ENCODE results near the gene CNTN5.

The CNTN5 gene

DNA sequence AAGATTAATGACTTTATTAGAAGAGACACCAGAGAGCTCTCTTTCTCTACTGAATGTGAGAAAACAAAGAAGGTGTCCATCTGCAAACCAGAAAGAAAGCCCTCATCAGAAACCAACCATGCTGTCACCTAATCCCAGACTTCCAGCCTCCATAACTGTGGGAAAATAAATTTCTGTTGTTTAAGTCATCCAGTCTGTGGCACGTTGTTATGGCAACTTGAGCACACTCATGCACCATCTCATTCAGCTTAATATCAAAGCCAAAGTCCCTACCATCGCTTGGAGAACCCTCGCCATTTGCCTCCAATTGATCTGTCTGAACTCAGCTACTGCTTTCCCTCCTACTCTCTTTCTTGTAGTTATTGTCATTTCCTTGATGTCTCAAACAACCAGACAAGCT is 900.2 kb downstream of the CNTN5 start:
- DNase-seq (ENCODE audit: low read depth) = no peak

DNA sequence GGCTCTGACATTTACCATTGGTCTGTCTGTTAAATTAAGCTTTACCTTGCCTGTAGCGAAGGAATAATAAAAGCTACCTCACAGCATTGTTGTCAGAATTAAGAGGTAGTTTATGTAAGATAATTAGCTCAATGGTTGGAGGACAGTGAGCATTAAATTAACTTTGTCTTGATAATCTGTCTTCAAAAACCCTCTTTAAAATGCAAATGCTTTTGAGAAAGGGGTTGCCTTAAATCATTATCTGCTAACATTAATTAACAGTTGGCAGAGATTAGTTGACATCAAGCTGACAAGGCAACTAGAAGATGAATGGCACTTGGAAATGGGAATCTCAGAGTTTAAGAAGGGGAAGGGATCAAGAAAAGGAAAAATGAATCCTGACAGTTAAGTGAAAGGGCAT is 905.2 kb downstream of the CNTN5 start:
- DNase-seq (ENCODE audit: low read depth) = no peak

DNA sequence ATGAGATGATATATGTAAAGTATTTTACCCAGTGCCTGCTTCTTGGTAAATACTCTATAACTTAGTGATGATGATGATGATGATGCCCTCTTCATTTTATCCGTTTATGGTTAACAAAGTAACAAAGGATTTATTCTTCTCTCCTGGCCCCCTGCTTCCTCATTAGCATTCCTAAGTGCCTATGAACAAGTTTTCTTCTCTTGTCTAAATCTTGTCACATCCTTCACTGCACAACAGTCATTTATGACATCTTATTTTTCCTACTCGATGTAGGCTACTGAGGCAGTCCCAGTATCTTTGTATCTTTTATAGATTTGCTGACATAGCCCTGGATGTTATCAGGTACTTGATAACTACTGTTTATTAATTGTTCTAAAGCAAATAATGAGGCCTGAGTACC is 911.9 kb downstream of the CNTN5 start:
- no peak for DNase-seq (ENCODE audit: low read depth)

DNA sequence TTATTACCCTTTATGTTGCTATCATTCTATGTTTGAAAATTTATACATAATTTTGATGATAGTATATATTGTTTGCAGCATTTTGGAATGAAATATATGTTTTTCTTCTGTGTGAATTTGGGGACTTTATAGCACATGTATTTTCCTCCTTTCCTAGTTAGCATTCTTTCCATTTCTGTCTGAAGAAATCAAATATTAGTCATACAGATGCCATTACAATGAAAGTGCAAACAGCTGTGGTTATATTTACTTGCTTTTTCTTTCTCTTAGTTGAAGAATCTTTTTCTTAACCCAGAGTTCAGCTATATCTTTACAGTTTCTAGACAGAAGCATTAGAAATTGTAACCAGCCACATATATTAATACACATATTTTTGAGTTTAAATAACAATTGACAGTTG is 913.3 kb downstream of the CNTN5 start:
- no peak for DNase-seq (ENCODE audit: low read depth)

DNA sequence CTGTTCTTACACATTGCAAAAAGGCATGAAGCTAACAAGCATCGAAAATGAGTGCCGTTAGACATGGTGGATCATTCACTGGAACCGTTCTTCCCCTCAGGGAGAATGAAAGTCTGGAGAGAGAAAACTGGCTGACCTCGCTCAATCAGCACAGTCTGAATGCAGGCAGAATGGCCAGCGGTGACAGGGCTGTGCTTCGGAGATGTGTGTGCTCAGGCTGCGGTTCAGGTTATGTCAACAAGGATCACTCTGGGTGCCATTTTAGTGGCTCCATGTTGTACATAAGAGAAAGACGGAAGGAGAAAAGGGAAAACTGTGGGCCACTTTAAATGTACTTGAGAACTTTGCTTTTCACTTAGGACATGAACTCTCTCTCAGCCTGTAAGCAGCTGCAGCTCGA is 916.6 kb downstream of the CNTN5 start:
- no peak for DNase-seq (ENCODE audit: low read depth)

DNA sequence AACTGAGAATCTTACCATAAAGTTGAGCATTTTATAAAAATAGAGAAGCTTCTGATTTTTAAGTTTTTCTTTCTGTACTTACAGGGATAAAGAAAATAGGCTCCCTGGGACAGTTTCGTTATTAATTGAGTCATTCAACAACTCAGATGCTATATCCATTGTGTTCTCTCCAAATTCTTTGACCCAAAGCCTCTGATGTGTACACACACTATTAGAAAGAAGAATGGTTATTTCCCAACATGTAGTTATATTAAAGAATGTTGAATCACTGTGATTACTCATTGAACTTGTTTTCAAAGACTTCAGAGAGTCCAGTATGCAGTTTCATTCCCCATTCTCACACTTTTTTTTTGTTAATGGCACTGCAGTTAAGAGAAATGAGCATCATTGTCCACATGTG is 932.1 kb downstream of the CNTN5 start:
- no peak for DNase-seq (ENCODE audit: low read depth)

DNA sequence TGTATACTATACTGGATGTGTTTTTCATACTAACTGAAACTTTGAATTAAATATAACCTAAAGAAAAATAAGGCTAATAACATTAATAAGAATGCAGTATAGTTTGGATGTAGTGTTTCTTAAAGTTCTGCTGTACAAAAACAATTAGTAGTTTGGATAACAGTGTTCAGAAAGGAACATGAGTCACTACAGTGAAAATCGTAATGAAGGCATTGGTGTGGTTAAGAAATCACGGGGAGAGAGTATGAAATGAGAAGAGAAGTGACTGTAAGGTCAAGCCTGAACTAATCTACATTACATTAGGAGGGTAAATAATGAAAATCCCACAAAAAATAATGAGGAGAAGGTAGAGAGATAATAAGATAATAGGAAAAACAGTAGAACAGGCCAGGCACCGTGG is 939.8 kb downstream of the CNTN5 start:
- no peak for DNase-seq (ENCODE audit: low read depth)

DNA sequence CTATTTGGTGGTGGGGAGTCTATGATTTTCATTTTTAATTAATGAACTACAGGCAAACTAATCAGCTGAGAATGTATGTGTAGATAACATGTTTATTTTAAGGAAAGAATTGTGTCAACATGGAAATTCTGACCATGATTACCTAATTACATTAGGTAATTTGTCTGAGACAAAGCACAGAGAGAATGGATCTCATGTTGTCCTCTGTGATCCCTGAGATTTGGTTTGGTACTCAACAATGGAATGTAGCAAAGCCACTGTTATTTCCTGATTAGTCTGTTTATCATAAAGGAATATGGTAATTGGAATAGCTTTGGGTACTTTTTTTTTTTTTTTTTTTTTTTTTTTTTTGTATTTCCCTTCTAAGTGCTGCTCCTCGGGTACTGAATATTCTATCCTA is 947.6 kb downstream of the CNTN5 start:
- no peak for DNase-seq (ENCODE audit: low read depth)

DNA sequence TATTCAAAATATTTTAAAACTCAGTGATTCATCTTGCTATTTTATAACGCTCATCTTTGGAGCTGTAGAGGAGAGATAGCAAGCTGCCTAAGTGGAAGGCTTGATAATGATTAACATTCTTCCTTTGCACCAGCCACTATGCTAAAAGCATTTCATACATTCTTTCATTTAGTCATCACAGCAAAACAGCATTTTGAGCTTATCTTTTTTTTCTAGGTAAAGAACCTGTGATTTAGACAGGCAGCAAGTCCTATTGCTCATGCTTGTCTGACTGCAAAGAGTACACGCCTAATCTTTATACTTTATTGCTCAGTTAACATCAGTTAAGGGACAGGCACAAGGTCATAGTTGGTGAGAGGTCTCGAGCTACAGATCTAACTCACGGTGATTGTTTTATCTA is 953.2 kb downstream of the CNTN5 start:
- no peak for DNase-seq (ENCODE audit: low read depth)

DNA sequence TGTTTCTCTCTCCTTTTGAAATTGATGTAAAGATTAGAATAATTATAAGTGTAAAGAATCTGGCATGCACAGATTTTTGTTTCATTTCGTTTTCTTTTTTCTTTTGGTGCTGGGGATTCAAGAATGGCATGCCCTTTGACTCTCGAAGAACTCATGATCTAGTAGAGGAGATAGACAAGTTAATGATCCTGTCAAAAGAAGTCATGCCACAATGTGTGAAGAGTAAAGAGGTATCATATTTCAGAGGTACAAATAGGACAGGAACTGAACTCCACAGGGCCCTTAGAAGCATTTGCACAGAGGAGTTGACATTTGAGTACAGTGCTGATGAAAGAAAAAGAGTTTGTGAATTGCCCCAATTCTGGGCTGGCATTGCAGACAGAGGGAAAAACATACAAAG is 958.3 kb downstream of the CNTN5 start:
- DNase-seq (ENCODE audit: low read depth) = no peak

DNA sequence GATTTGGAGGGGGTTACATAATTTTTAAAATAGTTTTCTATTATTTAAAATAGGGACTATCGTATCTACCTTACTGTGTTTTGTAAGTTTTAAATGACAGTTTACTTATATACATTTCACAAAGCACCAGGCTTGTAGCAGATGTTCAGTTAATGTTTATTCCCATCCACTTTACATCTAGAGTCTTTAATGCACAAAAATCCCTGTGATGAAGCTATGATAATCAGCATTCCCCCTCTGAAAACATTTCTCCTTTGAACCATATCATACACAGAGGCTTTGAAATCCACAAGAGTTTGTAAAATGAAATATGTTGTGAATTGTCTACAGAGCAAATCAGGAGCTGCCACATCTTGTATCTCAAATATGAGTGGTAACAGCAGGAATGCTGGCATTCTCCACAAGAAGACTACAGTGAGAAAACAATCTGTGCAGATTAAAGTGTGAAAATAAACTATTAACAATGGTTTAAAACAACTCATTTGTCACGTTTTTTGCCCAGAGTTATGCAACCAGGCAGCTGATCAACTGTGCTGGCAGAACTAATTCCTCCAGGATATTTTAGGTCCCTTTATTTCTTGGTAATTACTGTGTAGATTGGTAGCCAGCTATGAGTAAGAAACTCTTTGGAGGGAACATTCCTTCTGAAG is 967.2 kb downstream of the CNTN5 start:
- DNase-seq (ENCODE audit: low read depth) = no peak

DNA sequence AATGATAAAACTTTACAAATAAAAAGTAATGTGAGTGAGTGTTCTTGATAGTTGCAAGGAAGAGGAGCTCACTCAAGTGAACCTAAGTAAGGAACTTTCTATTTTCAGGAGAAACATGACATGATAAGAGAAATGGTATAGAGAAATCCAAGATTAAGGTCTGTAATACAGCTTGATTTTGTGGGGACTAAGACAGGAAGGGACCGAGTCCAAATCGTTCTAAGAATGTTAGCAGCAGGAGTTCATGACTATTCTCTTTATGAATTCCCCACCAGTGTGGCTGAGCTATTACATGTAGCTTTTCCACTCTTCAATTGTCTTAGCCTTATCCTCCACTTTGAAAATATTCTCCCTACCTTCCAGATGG is 967.7 kb downstream of the CNTN5 start:
- DNase-seq (ENCODE audit: low read depth) = no peak

DNA sequence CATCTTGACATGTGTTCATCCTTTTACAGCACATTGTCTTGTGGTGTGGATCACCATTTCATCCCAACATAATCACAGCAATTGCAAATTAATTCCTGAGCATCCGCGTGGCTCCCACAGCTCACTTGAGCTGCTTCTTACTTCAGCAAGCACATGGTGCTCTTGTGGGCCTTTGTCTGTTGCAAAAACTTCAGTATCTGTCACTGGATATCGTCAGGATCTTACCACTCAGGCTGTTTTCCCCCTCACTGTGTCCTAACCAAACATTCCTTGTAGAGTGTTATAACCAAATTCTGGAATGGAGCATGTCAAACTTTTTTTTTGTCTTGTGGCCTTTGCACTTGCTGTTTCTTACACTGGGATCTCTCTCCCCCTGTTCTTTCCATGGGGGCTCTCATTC is 983.2 kb downstream of the CNTN5 start:
- no peak for DNase-seq (ENCODE audit: low read depth)

DNA sequence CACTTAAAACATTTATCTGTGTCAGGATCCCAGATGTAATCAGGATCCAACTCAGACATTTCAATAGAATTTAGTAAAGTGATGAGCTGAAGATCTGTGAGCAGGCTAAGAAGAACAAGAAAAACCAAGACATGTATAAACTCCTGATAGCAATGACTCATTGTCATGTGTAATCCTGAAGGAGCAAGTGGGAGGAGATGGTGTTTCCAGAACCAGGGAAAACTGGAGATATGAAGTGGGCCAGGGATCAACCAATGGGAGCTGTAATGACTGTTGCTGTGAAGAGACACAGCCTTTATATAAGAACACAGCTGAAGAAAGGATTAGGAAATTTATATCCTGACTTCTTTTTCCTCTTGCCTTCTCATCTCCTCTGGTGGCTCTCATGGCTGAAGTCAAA is 983.8 kb downstream of the CNTN5 start:
- DNase-seq (ENCODE audit: low read depth) = no peak

DNA sequence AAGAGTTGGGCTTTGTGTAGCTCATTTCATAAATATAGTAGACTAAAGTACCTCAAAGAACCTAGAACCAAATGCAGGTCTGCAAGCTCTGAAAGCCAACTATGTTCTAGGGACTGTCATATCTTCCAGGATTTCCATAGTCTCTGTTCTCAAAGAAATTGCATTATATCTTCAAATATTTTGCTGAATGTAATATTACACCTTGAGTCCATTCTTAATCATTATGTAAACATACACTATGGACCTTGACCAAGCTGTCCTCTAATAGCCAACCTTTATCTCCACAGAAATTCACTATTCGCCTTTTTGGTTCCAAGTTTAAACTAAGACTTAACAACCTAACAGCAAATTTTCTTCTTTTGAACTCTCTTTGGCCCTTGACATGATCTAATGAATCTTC is 987.7 kb downstream of the CNTN5 start:
- DNase-seq (ENCODE audit: low read depth) = no peak

DNA sequence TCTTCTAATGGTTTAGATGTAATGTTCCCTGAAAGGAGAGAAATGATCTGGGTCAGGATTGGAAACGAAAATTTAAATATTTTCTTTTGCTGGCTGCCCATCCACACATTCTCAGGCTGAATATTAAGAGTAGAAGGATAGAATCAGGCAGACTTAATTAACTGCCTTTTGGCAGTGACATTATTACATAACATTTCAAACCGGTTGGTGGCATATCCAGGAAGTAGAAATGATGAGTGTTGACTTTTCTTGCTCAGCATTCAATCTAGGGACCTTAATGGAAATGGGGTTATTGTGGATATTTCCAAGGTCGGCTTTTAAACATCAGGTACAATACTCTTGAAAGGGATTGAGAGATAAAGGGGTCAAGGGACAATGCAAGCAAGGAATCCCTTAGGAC is 989.0 kb downstream of the CNTN5 start:
- DNase-seq (ENCODE audit: low read depth) = no peak

DNA sequence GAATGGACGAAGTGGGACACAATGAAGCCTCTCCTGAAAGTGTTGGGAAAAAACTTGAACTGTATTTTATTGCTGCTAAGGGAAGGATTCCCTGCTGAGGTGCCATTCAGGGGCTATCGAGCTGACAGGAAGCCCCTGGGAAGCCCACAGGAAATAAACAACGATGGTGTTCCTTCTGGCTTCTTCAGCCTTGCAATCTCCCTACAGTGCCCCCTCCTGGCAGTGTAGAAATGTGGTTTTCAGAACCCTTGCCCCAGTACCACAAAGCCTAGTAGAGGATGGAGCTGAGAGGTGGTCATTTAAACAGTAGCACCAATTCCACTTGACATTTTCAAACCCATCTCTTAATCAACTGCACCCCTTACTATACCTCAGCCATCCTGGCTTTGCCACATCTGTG is 989.6 kb downstream of the CNTN5 start:
- no peak for DNase-seq (ENCODE audit: low read depth)

DNA sequence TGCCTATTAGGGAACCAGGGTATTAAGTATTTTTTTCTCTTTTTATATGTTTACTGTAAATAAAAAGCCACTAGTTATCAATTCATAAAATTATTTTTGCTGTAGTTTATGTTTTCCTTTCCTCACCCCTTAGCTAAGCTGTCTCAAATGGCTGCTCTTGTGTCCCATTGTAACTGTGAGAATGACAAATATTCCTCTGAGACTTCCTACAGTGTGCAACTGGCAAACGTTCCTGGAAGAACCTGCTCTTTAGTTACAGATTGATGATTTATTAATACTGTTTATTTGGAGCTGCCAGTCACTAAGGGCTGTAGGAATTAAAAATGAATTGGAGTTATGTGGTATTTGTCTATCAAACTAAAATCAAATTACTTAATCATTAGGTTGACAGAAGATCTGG is 990.9 kb downstream of the CNTN5 start:
- DNase-seq (ENCODE audit: low read depth) = no peak

DNA sequence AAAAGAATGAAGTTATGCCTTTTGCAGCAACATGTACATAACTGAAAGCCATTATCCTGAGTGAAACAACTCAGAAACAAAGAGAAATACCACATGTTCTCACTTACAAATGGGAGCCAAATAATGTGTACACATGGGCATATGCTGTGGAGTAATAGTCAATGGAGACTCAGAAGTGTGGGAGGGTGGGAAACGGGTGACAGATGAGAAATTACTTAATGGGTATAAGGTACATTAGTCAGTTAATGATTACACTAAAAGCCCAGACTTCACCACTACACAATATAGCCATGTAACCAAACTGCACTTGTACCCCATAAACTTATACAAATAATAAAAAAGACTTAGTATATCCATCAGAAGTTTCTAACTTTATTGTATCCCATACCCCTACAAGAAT is 992.3 kb downstream of the CNTN5 start:
- DNase-seq (ENCODE audit: low read depth) = no peak

DNA sequence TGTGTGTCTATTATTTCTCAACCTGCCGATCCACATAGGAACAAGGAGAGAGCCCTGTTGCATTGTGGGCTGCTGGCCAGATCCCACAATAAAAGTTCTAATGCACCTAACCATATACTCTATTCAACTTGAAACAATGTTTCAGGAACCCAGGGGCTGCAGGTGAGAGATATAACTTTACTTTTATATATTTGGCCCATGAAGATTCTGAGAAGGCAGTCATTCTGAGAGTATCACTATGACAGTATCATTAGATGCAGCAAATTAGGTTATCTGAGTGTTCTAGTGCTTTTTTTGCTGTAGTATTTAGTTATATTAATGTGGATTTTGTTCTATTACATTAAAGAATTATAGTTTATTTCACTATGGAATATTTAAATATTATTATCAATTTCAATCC is 1011.2 kb downstream of the CNTN5 start:
- DNase-seq (ENCODE audit: low read depth) = no peak

DNA sequence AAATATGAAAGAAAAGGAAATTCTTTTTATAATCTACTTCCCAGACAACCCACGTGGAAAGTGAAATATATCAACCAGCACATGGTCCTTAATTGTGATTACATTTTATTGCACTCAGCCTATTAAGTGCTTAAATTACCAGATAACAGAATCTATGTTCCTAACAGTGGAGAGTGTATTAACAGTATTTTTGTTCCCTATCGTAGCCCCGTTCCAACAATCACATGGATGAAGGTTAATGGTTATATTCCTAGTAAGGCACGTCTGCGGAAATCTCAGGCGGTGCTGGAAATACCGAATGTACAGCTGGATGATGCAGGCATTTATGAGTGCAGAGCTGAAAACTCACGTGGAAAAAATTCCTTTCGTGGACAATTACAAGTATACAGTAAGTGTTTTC is 1040.3 kb downstream of the CNTN5 start:
- DNase-seq (ENCODE audit: low read depth) = no peak

DNA sequence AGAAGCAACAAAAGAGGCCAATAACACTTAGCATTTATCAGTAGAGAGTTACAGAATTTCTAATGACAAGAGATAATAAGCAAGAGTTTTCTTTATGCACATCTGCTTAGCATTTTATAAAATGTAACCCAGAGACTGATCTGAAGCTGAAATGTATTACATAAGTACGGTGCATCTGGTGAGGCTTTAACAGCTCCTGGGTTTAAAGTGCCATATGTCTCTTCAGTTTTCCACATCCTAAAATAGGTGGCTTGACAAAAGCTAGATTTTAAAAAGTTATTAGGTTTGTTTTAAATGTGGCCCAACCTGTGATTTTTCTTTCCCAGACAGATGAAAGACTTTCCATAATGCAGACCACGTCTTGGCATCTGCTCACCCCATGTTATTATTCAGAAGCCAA is 1045.7 kb downstream of the CNTN5 start:
- DNase-seq (ENCODE audit: low read depth) = no peak

DNA sequence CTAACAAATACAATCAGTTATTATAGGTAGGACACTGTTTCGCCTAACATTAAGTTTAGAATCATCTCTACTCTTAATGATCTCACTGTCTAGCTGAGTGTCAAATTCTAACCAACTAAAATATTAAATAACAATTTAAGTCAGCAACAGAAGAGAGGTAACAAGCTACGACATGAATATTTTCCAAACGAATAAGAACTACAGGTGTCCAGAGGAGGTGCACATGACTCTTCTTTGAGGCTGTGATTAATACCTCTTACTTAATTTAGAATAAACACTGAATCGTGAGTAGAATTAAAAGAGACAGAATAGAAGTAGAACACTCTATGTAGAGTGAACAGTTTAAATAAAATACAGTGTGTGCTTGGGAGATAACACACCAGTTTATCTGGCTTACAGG is 1047.4 kb downstream of the CNTN5 start:
- no peak for DNase-seq (ENCODE audit: low read depth)

DNA sequence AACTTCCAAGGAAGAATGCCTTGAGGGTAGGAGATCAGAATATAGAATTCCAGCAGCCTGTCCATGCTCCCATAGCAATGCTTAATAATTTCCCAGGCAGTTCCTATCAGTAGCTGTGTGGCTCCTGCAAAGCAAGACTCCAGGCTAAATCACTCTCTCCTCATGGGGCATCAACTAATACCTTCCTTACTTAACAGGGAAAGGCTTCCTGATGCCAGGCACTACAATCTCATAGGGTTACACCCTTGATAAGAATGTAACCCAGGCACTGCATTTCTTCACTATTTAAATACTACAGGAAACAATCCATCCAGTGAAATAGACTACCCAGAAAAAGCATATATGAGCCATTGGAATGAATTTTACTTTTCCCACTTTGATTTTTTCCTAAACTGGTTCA is 1051.4 kb downstream of the CNTN5 start:
- DNase-seq (ENCODE audit: low read depth) = no peak

DNA sequence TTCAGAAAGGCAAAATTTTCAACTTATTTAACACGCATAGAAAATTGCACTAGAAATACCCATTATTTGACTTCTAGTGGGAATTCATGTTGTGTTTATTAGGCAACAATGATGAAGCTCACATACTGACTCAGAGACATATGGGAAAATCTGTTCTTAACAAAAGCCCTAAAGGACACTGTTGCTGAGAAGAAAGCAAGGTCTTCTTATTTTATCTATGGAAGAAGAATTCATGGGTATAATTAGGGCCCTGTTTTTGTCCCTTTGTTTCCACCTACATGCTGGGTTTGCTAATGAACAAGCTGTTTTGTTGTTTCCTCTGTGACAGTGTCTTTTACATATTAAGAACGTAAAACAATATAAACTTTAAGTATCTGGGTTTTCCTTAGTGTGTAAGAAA is 1059.6 kb downstream of the CNTN5 start:
- DNase-seq (ENCODE audit: low read depth) = no peak

Measured in stimulated activated CD8-positive, alpha-beta memory T cell treated with anti-CD3 and anti-CD28 coated beads, Interleukin-12 subunit alpha, Interleukin-12 subunit beta, amount 100 ng/mL, for 4 hours (primary cell).